Embryonic facial prominence (tissue), 1 donor: Measurements from ENCODE around the gene CEBPA.

Source experiments
- DNase-seq: peaks from one replicate; pipeline ENCODE4 v3.0.0-alpha.2; 2016; ENCODE audit errors: extremely low spot score

The CEBPA gene

DNA sequence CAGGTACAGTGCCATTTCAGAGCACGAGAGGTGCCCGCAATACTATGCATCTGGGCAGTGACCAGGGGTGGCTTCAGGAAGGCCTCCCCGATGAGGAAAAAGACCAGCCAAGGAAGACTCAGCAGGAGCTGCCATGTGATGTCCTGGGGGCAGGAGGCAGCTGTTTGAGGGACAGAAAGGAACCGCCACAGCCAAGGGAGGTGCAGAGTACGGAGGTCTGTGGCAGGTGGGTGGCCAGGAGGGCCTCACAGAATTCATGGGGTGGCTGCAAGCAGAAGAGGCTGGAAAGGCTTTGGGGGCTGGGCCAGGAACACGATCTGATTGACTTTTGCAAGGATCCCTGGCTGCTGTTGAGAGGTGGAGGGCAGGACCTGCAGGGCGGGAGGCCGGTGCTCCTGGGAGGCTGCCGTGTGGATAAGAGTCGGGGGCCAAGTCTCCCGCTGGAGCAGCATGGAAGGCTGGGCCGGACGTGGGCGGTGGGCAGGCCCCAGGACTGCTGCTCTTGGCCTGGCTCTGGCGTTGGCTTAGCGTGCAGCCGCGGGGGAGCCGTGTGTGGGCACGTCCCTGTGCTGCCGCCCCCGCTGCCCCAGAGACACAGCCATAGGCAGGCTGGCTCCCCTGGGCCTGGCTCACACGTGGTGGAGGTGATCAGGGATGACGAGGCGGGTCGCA lies 29.1 kb downstream of the CEBPA start:
- DNase-seq: no peak

DNA sequence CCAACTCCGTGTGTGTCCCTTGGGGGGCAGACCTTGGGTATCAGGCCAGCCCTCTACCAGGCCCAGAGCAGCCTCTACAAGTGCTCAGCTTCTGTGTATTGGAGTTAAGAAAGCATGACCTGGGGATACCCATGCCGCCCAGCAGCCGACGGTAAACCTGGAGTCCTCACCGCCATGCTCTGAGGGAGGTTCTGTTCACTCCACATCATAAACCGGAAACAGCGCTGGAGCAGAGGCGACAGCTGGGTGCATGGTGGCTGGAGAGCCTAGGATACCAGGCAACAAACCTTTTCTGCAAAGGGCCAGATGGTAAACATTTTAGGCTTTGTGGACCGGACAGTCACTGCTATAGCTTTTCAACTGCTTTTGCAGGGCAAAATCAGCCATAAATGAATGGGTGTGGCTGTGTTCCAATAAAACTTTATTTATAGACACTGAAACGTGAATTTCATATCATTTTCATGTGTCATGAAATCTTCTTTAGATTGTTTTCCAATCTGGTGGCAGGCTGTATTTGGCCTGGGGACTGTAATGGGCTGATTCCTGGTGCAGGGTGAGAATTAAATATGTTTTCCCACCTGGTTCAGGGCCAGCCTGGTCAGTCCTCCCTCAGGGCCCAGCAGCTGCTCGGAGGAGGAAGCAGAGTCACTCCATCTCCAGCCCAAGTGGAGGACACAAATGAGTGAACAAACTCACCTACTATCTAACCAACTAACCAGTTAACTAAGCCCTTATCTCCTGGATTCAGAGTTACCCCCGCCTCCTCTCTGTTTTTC lies 30.9 kb downstream of the CEBPA start:
- no peak for DNase-seq

DNA sequence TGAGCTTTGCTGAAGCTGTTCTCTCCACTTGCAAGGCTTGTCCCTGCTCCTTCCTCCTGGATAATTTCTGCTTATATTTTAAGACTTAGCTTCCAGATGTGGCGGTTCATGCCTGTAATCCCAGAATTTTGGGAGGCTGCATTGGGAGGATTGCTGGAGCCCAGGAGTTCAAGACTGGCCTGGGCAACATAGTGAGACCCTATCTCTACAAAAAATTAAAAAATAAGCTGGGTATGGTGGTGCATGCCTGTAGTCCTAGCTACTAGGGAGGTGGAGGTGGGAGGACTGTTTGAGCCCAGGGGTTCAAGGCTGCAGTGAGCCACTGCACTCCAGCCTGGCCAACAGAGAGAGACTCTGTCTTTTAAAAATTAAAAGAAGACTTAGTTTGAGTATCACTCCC lies 31.6 kb downstream of the CEBPA start:
- no peak for DNase-seq

DNA sequence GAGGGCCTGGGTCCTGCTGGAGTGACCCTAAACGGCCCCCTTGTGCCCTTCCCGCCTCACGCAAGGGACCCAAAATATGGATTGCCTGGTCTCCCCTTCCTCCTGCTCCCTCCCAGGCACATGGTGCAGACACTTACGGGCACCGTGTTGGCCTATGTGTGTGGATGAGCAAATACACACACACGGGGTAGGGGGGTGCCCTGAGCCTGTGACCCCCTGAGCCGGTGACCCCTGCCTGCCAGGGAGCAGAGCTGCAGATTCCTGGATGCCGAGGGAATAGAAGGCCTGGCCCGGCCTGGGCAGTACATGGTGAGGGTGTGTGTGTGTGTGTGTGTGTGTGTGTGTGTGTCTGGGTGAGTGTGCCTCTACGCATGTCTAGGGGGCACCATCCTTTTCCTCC lies 33.3 kb downstream of the CEBPA start:
- DNase-seq: no peak

DNA sequence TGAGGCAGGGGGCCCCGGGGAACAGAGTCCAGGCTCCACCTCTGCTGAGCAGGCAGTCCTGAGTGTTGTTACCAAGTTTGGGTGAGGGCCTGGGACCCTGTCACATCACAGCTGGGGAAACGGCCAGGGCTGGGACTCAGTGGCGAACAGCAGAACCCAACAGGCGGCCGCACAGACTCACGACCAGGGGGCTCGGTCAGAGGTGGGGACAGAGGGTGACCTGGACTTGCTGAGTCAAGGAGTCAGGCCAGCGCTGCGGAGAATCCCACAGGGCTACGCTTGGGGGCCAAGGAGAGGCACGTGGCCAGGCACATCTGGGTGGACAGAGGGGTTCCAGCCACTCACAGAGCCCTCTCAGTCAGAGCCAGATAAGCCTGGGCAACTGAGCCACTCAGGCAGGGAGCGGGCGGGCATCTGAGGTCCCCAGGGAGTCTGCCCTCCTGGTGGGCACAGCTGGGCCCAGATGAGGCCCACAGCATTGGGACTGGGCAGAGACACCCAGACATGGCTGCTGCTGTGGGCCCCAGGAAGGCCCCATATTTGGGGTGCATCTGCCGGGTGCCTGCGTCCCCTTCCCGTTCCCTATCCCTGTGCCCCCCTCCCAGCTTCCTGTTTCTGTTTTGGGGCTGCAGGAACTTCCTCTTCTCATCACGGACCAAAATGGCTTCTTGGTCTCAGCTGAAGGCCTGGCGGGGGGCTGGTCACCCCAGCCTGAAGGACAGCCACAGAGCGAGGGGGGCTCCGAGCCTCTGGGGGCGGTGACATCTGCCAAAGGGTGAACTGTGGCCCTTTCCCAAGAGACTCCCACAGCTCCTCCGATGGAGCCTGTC lies 34.0 kb downstream of the CEBPA start:
- no peak for DNase-seq

DNA sequence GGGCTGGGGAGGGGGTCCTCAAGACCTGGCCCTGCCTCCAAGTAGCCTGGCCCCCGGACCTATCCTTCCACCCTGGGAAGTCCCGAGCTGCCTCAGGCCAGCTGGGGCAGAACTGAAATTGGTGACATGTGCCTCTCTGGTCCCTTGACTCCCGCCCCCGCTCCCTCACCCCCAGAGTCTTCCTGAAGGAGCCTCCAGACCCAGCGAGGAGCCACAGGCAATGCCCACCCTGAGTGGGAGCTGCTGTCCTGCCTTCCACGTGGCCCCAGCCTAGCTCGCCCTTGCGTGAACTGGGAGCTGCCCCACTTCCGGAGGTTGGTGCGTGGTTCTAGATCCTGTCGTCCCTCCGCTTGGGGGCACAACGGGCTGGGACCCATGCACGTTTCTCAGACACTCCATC lies 34.6 kb downstream of the CEBPA start:
- no peak for DNase-seq

DNA sequence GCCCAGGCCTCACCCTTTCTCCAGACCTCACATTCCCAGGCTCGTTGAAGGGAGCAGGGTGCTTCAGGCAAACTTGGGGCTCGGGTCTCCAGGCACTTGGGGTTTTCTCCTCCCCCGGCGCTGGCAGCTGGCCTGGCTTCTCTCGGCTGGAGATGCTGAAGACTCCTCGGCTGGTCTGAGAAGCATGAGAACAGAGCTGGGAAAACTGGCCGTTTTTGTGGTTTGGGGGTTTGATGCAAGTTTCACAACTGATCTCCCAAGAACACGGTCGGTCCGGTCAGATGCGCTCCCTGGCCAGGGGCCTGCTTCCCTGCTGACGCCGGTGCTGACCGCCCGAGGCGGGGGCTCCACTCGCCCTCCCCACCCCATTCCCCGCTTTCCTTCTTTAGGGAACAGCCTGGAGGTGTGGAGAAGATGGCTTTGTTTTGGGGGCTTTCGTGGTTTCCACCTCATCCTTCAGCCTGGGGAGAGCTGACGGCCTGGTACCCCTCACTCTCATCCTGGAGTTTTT lies 35.3 kb downstream of the CEBPA start:
- DNase-seq: no peak

DNA sequence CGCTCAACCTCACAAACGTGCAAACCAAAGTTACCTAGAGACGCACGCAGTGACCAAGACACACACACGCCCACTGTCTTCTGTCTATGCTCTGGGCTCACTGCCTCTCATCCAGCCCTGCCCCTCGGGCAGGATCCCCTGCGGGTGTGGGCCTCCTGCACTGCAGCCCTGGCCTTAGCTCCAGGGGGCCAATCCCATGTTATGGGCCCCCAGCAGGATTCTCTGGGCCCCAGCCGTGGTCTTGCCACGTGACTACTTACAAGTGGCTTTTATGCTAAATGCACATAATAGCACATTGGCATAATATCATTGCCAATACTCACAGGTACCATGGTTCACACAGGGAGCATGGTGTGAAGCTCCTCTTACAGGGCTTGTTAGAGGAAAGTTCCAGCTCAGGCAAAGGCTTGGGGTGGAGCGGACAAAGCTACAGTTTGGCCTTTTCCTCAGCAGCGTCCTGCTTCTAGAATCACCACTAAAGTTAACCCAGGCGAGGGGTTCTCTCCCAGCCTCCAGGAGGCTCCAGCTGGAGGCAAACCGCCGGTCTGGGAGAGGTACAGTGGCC lies 37.4 kb downstream of the CEBPA start:
- no peak for DNase-seq

DNA sequence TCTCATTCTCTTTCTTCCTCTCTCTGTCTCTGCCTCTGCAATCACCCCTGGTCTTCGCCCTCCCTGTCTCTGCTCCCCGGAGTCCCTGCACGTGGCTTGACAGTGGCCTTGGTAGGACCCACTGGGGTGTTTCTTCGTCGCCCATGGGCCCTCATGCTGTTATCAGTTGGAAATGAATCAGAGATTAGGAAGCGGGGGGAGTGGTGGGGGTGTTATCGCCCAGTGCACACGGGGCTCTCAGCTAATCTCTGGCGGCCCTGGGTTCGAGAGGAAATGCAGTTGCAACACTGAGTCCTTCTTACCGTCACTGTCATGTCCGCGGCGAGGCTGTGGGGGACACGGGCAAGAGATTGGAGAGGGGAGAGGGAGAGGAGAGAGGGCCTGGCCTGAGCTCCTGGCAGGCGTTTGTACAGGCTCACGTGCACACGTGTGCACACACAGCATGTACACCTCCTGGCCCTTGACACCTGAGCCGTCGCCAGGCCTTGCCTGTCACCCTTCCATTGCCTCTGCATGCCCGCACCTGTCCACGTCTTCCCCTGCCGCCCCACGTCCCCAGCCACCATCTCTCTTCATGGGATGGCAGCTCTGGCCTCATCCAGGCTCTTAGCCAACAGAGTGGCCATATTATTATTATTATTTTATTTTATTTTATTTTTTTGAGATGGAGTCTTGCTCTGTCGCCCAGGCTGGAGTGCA lies 38.9 kb downstream of the CEBPA start:
- no peak for DNase-seq

DNA sequence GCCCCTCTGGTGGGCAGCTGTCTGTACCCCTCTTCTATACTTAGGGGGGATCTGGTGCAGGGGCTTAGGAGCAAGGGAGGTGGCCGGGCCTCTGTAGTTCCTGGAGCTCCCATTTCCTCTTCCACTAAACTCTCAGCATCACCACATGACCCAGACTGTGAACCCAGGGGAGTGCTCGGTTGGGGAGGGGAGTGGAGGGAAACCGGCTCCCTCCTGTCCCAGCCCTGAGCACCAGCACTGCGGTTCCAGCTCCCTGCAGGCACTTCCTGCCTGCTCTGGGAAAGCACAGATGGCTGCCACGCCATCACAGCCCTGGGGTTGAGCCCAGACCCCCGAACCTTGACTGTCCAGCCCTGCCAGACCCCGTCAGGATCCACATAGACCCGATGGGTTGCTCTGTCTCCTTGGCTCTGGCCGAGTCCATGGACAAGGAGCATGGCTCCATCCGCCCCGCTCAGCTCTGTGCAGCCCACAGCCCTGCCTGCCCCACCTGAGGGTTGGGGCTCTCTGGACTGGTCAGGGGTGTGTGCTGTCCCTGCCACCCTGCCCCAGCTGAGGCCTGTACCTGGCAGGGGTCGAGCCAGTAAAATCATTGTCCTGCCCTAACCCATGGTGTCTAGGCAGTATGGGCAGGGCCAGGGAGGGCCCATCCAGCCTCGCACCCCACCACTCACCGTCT lies 40.7 kb downstream of the CEBPA start:
- no peak for DNase-seq

DNA sequence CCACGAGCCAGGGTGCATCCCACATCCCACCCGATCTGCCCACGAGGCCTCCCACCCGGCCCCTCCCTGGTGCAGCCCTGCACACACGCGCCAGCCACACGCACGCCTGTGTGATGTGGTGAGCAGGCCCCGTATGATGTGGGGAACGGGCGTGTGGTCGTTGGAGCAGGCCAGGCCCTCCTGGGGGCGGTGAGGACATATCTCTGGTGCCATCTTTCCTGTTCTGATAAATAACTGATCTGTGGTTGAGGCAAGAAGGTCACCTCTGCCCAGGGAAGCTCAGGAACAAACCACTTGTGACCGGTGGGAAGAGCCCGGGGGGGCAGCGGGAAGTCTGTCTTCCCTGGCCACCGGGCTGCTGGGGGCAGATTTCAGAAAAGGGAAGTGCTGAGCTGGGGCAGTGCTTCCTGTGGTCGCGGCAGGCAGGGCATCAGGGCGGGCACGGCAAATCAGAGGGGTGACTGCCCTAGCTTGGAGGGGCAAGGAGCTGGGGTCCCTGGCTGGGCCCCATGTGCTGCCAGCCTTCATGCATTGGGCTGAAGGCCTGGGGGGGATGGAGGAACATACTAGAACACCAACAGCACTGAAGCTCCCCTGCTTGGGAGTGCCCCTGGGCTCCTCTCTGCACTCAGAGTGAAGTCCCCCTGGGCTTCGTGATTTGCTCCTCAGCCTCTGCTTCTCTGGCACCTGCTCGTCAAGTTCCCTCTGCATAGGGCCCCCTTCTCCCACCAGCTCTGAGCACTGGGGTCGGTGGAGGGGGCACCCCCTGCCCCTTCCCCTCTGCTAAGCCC lies 41.5 kb downstream of the CEBPA start:
- DNase-seq: no peak

DNA sequence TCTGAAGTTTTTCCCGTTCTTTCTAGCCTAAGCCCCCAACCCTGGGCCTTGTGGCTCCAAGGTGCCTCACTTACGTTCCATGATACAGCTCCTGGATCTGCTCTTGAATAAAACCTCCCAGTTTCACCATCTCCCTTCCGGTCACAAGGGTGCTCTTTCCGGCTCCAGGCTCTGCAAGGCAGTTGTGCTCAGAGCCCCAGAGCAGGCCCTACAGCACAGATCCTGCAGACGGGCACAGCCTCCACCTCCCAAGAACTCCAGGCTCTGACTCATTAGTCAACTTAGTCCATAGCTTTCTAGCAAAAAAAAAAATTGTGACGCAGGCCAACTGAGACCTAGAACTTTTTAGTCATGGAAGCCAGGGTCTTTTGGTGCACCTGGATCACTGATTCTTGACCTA lies 42.8 kb downstream of the CEBPA start:
- no peak for DNase-seq

DNA sequence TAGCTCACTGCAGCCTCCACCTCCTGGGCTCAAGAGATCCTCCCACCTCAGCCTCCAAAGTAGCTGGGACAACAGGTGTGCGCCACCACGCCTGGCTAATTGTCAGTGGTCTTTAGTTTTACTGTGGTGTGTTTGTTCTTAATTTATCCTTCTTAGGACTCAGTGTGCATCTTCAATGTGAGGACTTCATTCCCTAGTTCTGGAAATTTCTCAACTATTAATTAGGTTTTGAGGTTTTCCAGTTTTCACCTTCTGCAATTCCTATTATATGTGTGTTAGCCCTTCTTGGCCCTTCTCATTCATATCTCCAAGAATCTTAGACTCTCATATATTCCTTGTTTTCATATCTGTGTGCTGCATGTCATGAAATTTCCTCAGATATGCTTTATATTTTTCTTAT lies 44.5 kb downstream of the CEBPA start:
- no peak for DNase-seq

DNA sequence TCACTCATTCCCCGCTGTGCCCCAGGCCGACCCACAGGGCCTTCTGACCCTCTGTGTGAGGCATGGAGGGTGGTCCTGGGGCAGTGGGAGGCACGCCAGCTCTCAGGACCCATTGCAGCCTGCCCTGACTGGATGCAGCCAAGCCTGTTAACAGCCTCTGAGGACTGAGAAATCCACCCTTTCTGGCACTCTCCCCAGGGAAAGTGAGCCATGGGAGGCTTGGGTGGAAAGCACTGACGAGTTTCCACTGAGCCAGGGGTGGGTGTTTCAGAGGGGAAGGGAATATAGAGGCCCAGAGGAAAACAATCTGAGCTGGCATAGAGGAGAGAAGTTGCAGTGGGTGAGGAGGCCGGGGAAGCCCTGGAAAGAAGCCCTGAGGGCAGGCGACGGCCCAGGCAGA lies 46.1 kb downstream of the CEBPA start:
- no peak for DNase-seq

DNA sequence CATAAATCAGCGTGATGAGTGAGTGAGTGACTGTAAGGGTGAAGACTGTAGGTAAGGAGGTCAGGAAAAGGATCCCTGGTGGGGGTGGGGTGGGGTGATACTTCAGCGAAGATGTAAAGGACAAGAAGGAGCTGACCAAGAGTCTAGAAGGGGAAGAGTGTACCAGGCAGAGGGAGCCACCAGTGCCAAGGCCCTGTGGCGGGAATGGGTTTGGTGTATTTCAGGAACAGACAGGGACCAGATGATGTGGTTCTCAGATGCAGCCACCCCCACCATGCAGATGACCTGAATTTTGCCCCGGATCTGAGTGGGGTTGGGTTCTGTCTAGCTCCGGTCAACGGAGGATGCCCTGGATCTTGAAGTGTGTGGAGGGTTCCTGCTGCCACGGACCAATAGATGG lies 46.6 kb downstream of the CEBPA start:
- no peak for DNase-seq

DNA sequence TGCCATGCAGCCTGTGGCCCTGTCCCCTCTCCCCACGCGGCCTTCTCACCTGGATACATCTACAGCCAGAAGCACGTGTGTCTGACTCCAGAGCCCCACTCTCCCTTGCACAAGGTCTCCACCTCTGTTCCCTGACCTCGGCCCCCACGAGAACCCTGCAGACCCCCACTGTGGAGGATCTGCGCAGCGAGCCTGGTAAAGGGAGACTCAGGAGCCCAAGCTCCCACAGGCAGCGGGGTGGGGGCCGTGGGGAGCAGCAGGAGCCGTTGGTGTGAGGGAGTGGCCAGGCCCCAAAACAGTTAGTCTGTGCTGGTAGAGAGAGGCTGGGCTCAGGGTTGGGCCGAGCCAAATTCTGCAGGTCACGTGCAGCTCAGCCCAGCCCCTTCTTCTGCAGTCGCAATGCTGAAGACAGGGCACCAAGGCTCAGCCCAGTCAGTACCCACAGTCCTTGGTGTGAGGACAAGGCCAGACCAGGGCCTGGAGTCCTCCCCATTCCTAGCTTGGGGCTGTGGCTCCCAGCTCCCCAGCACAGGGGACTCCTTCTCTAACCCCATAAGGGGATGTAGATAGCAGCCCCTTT lies 48.0 kb downstream of the CEBPA start:
- no peak for DNase-seq

DNA sequence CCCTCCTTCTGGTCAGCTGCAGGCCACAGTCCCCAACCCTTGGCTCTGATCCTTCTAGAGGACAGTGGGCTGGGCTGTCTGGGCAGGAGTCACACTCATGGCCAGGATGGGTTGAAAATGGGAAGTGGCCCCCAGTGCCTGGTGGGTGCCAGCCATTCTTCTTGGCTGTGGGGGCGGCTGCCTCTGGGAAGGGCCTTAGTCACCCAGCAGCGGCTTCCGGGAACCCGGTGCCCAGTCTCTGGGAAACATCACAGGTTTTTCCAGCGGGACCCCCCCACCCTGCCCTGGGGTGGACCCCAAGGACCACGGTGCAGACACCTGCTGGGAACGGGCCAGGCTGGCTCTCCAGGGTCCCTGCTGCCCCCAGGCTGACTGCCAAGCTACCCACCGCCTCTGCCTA lies 49.4 kb downstream of the CEBPA start:
- DNase-seq: no peak

DNA sequence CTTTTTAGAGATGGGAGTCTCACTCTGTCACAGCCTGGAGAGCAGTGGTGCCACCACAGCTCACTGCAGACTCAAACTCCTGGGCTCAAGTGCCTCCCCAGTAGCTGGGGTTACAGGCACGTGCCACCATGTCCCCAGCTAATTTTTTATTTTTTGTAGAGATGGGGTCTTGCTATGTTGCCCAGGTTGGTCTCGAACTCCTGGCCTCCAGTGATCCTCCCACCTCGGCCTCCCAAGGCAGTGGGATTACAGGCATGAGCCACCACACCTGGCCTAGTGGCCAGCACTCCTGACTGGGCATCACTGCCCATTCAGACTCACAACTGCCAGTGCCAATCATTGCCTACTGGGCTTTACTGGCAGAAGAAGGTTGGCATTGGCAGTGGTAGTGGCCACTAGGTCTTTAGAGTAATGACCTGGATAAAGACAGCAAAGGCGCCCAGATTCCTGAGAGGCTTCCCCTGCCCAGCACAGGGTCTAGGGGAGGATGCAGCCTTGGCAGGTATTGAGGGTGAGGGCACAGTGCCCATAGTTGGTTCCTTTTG lies 49.8 kb downstream of the CEBPA start:
- DNase-seq: no peak

DNA sequence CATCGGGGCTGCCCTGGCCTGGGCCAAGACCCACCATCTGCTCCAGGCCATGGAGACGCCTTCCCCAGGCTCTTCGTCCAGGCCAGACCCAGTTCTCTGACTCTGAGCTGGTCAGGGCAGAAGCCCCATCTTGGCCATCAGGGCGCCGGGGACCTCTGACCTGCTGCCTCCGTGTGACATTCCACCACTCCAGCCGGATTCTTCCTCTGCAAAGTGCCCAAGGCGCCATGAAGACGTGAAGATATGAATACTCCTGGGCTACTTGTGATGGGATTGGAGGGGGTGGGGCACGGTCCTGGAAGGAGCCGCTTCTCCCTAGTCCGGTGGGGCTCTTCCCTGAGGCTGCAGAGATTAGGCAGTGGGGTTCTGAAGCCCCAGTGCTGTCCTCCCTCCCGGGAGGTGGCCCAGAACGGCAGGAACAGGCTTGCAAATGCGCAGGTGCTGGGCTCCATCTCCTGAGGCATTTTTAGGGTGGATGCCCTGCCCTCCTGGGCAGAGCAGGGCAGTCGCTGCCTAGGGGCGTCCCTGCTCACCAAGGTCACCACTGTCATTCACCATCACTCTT lies 50.7 kb downstream of the CEBPA start:
- no peak for DNase-seq
